A549 (cell line): ENCODE results near the gene CORO2B. TPM values are rescaled to one million over a fixed set of nuclear protein-coding genes. Genes with fewer than 3 reads are reported as not detected.
"Not testable (repeated sequence)": the region's sequence is repeated elsewhere in the genome, so short reads cannot be mapped to it uniquely, and the experiment has no call there.

ENCODE experiments used
- ATAC-seq, 2 experiments: fragments of 200-7000 bp in 1 of 2; fragments of >200 bp in 1 of 2; cut with Nextera tagmentation in 1 of 2; cut with Tn5 transposase in 1 of 2; 3 replicates each; pipeline versions ENCODE4 v1.8.0 to v1.9.1; 2018 to 2020; ENCODE audit warnings: mild to moderate bottlenecking in 1 of 2, moderate library complexity in 1 of 2
- CTCF ChIA-PET: fragments of 300-600 bp; sonication (Branson Sonifier 250); formaldehyde crosslinking; extraction: SDS; loops from one replicate; lab custom pipeline; 2021; ENCODE audit warnings: antibody characterized with exemption, inconsistent platforms; lab: Yijun Ruan, JAX
- POLR2A ChIA-PET: fragments of 350-600 bp; formaldehyde crosslinking; extraction: SDS; loops from one replicate; lab custom pipeline; 2021; ENCODE audit warnings: antibody characterized with exemption, inconsistent platforms; lab: Yijun Ruan, JAX
- DNase-seq, 2 experiments: peaks; one replicate each; pipeline versions ENCODE4 v3.0.0 to v3.0.0-alpha.2; 2011 to 2016; ENCODE audit warnings: low read depth in 1 of 2, low spot score in 1 of 2
- FAIRE-seq: peaks from 2 replicates; lab custom pipeline; 2011; peaks lifted over from hg19 to GRCh38; lab: Jason Lieb, UNC
- H3K27ac ChIP-seq, 2 experiments: fragments of >200 bp; sonication (Bioruptor Twin); formaldehyde crosslinking; 3 replicates each; pipeline ENCODE4 v1.5.1; 2016 to 2017
- H3K4me1 ChIP-seq: fragments of >200 bp; sonication (Bioruptor Twin); formaldehyde crosslinking; 3 replicates; pipeline ENCODE4 v1.6.1; 2016
- H3K4me2 ChIP-seq: fragments of >200 bp; sonication (Bioruptor Twin); formaldehyde crosslinking; 3 replicates; pipeline ENCODE4 v1.6.1; 2016
- H3K4me3 ChIP-seq: fragments of >200 bp; sonication (Bioruptor Twin); formaldehyde crosslinking; 3 replicates; pipeline ENCODE4 v1.5.1; 2016
- H3K9me3 ChIP-seq: fragments of >200 bp; sonication (Bioruptor Twin); formaldehyde crosslinking; 3 replicates; pipeline ENCODE4 v1.6.1; 2016
- ATOH8 ChIP-seq: fragments of 250-450 bp; sonication (Bioruptor Pico); IDR thresholded peaks from 2 replicates; pipeline ENCODE4 v1.5.0; 2020; ENCODE audit warnings: low read depth, mild to moderate bottlenecking, moderate library complexity
- CEBPB ChIP-seq, 2 experiments: fragments of >200 bp in 1 of 2; sonication (Bioruptor Twin) in 1 of 2; formaldehyde crosslinking in 1 of 2; IDR thresholded peaks; 2 replicates each; pipeline ENCODE4 v1.6.1; 2012 to 2016
- EHMT2 ChIP-seq: fragments of 200-600 bp; sonication (generic); IDR thresholded peaks from 2 replicates; pipeline ENCODE4 v1.6.1; 2016; ENCODE audit warnings: antibody characterized with exemption, low read depth, mild to moderate bottlenecking, moderate library complexity
- ELK1 ChIP-seq: fragments of 150-350 bp; IDR thresholded peaks from 2 replicates; pipeline ENCODE4 v1.6.1; 2014; ENCODE audit warnings: low read depth, mild to moderate bottlenecking, low read length
- EP300 ChIP-seq, 2 experiments: fragments of >200 bp; sonication (Bioruptor Twin); formaldehyde crosslinking; IDR thresholded peaks; 2 replicates in 1 of 2; 3 replicates in 1 of 2; pipeline ENCODE4 v1.6.1; 2016 to 2017
- HOXB5 ChIP-seq: fragments of 250-450 bp; sonication (Bioruptor Pico); IDR thresholded peaks from 2 replicates; pipeline ENCODE4 v1.5.0; 2020; ENCODE audit warnings: mild to moderate bottlenecking, moderate library complexity
- JUN ChIP-seq, 2 experiments: fragments of >200 bp; sonication (Bioruptor Twin); formaldehyde crosslinking; IDR thresholded peaks; 2 replicates in 1 of 2; 3 replicates in 1 of 2; pipeline ENCODE4 v1.6.1; 2016 to 2017
- JUNB ChIP-seq: fragments of >200 bp; sonication (Bioruptor Twin); formaldehyde crosslinking; IDR thresholded peaks from 2 replicates; pipeline ENCODE4 v1.6.1; 2016
- MAZ ChIP-seq: fragments of 150-350 bp; IDR thresholded peaks from 2 replicates; pipeline ENCODE4 v1.6.1; 2014; ENCODE audit warnings: antibody characterized with exemption, low read depth, low read length, borderline replicate concordance
- NPAS2 ChIP-seq: fragments of 250-450 bp; sonication (Bioruptor Pico); IDR thresholded peaks from 2 replicates; pipeline ENCODE4 v1.8.0; 2022; ENCODE audit warnings: mild to moderate bottlenecking, moderate library complexity, borderline replicate concordance
- NR3C1 ChIP-seq: fragments of >200 bp; sonication (Bioruptor Twin); formaldehyde crosslinking; IDR thresholded peaks from 3 replicates; pipeline ENCODE4 v1.6.1; 2017
- POLR2A ChIP-seq: IDR thresholded peaks from 2 replicates; pipeline ENCODE4 v1.6.1; 2012; ENCODE audit warnings: mild to moderate bottlenecking, low read length
- POLR2AphosphoS2 ChIP-seq: conservative IDR thresholded peaks from 2 replicates; pipeline ENCODE4 v1.6.1; 2012; ENCODE audit warnings: low read length, improper control_type of control experiment, inconsistent platforms
- RARB ChIP-seq: fragments of 250-450 bp; sonication (Bioruptor Pico); IDR thresholded peaks from 2 replicates; pipeline ENCODE4 v1.8.0; 2021; ENCODE audit warnings: mild to moderate bottlenecking, moderate library complexity
- RCOR1 ChIP-seq: fragments of 150-350 bp; IDR thresholded peaks from 2 replicates; pipeline ENCODE4 v1.6.1; 2014; ENCODE audit warnings: antibody characterized with exemption, low read length, low read depth
- RNF2 ChIP-seq: fragments of 200-600 bp; sonication (generic); IDR thresholded peaks from 2 replicates; pipeline ENCODE4 v1.6.1; 2016; ENCODE audit warnings: low read depth, mild to moderate bottlenecking, antibody characterized with exemption, moderate library complexity, borderline replicate concordance
- SMC3 ChIP-seq: fragments of >200 bp; sonication (Bioruptor Twin); formaldehyde crosslinking; IDR thresholded peaks from 3 replicates; pipeline ENCODE4 v1.6.1; 2018; ENCODE audit warnings: inconsistent platforms
- TP53 ChIP-seq: fragments of 250-450 bp; sonication (Bioruptor Pico); IDR thresholded peaks from 2 replicates; pipeline ENCODE4 v1.5.0; 2021; ENCODE audit warnings: mild to moderate bottlenecking, moderate library complexity
- ZFP36 ChIP-seq: fragments of 450-650 bp; IDR thresholded peaks from 2 replicates; pipeline ENCODE4 v1.6.1; 2014; ENCODE audit warnings: borderline replicate concordance; ENCODE audit not compliant: partially characterized antibody
- ZSCAN20 ChIP-seq: fragments of 250-450 bp; sonication (Bioruptor Pico); IDR thresholded peaks from 2 replicates; pipeline ENCODE4 v1.8.0; 2022; ENCODE audit warnings: mild to moderate bottlenecking, moderate library complexity
- WGBS: methylation state at CpG from one replicate; pipeline ENCODE4 v1.1.6; 2017; ENCODE audit errors: missing lambda C conversion rate; 5-methylcytosine and 5-hydroxymethylcytosine counted together
- polyA plus RNA-seq, 4 experiments: library from polyadenylated mRNA; depleted of rRNA in 3 of 4; stranded (reverse); fragments of >200 nt; fragmentation: RNase III in 1 of 4; extraction: RNeasy Plus Mini Kit Qiagen cat#74134 plus additional on column Dnase treatment in 1 of 4; gene quantifications; 2 replicates in 3 of 4; 3 replicates in 1 of 4; pipeline ENCODE4 v1.2.3, GENCODE V29; 2011 to 2017
- TF ChIP-seq, protein P1 (sequence below): IDR thresholded peaks from 2 replicates; pipeline ENCODE4 v1.6.1; 2012; ENCODE audit warnings: low read depth, borderline replicate concordance
- TF ChIP-seq, protein P2 (sequence below): fragments of 450-650 bp; IDR thresholded peaks from 2 replicates; pipeline ENCODE4 v1.6.1; 2014; ENCODE audit warnings: antibody characterized with exemption
- TF ChIP-seq, protein P3 (sequence below): IDR thresholded peaks from 2 replicates; pipeline ENCODE4 v1.6.1; 2012

CORO2B gene
- polyA plus RNA-seq, 2 of the 4 experiments (the other 2 are of a cell fraction): 2.0 to 2.3 TPM

GRCh38 chr15:68603216-68603595, 24.4 kb downstream of the CORO2B start:
- FAIRE-seq (no peak), ATAC-seq (no peak), DNase-seq (no peak)
- H3K4me3 ChIP-seq: no peak overlapping the region
- whole genome bisulfite sequencing: 68% methylated on average over 5 of the region's 5 CpGs
- no peak for TF ChIP-seq HOXB5 (CRISPR knock-in tag)
- TF ChIP-seq, protein P1, sequence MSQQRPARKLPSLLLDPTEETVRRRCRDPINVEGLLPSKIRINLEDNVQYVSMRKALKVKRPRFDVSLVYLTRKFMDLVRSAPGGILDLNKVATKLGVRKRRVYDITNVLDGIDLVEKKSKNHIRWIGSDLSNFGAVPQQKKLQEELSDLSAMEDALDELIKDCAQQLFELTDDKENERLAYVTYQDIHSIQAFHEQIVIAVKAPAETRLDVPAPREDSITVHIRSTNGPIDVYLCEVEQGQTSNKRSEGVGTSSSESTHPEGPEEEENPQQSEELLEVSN: no peak
- no peak for TF ChIP-seq ATOH8 (CRISPR knock-in tag)
- TF ChIP-seq CEBPB (IDR thresholded peaks at IDR 0.05): no peak
- no peak for TF ChIP-seq RNF2
- no peak for TF ChIP-seq ZFP36
- no peak for TF ChIP-seq ZSCAN20 (CRISPR knock-in tag)
- TF ChIP-seq POLR2A: no peak
- TF ChIP-seq POLR2AphosphoS2: no peak
- TF ChIP-seq JUNB: no peak
- no peak for TF ChIP-seq MAZ
- TF ChIP-seq EHMT2: no peak
- TF ChIP-seq ELK1: no peak
- TF ChIP-seq RCOR1: no peak
- no peak for TF ChIP-seq NR3C1
- TF ChIP-seq, protein P2, sequence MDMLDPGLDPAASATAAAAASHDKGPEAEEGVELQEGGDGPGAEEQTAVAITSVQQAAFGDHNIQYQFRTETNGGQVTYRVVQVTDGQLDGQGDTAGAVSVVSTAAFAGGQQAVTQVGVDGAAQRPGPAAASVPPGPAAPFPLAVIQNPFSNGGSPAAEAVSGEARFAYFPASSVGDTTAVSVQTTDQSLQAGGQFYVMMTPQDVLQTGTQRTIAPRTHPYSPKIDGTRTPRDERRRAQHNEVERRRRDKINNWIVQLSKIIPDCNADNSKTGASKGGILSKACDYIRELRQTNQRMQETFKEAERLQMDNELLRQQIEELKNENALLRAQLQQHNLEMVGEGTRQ: no peak
- TF ChIP-seq JUN (IDR thresholded peaks at IDR 0.05): no peak
- TF ChIP-seq RARB (CRISPR knock-in tag): no peak
- TF ChIP-seq SMC3: no peak
- TF ChIP-seq, protein P3, sequence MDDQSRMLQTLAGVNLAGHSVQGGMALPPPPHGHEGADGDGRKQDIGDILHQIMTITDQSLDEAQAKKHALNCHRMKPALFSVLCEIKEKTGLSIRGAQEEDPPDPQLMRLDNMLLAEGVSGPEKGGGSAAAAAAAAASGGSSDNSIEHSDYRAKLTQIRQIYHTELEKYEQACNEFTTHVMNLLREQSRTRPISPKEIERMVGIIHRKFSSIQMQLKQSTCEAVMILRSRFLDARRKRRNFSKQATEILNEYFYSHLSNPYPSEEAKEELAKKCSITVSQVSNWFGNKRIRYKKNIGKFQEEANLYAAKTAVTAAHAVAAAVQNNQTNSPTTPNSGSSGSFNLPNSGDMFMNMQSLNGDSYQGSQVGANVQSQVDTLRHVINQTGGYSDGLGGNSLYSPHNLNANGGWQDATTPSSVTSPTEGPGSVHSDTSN: no peak
- no peak overlapping the region for H3K4me2 ChIP-seq
- no peak overlapping the region for H3K27ac ChIP-seq
- CTCF ChIA-PET: interaction anchor here (2.8 kb wide), 1 partner anchor 48 kb away, joined by 10 read pairs; no protein-coding TSS in a partner anchor
- POLR2A ChIA-PET: no interaction called here
- H3K4me1 ChIP-seq: no peaks in the 10 kb centered on the region
- 0 out of 3 replicates have a peak, but pooled peaks cover 2% of the 10 kb centered on the region for H3K9me3 ChIP-seq

GRCh38 chr15:68603951-68604350, 25.2 kb downstream of the CORO2B start:
- DNase-seq: no peak
- no peak for FAIRE-seq
- H3K4me1 ChIP-seq: no peaks in the 10 kb centered on the region
- ATAC-seq: no peak
- H3K4me3 ChIP-seq: no peak overlapping the region
- no peak overlapping the region for H3K4me2 ChIP-seq
- TF ChIP-seq EP300 (IDR thresholded peaks at IDR 0.05) (no peak), NPAS2 (no peak), TP53 (CRISPR knock-in tag) (no peak)
- H3K9me3 ChIP-seq: 0 out of 3 replicates have a peak, but pooled peaks cover 2% of the 10 kb centered on the region
- ChIA-PET CTCF (interaction anchor here (2.8 kb wide), 1 partner anchor 47 kb away, joined by 10 read pairs; no protein-coding TSS in a partner anchor), POLR2A (no interaction called here)
- no peak overlapping the region for H3K27ac ChIP-seq
- 85% methylated on average over 9 of the region's 9 CpGs for WGBS

DNA sequence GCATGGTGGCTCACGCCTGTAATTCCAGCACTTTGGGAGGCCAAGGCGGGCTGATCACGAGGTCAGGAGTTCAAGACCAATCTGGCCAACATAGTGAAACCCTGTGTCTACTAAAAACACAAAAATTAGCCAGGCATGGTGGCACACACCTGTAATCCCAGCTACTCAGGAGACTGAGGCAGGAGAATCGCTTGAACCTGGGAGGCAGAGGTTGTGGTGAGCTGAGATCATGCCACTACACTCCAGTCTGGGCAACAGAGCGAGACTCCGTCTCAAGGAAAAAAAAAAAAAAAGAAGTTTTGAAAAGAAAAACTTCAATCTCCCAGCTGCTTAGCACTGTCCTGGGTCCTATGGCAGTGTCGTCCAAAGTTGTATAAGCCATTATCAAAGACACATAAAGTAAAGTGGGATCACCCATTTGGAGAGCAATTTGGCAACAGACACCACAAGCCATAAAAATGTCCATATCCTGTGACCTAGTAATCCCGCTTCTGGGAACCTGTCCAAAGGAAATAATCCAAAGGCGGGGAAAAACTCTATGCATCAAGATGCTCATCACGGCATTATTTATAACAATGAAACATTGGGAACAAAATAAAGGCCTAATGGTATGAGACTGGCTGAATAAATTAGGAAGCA, 26.2 kb downstream of the CORO2B start:
- POLR2A ChIA-PET, H3K4me1 ChIP-seq, H3K27ac ChIP-seq, DNase-seq, H3K9me3 ChIP-seq, H3K4me3 ChIP-seq, H3K4me2 ChIP-seq, FAIRE-seq, ATAC-seq: not testable (repeated sequence)
- CTCF ChIA-PET: interaction anchor here (0.6 to 2.9 kb wide), 4 partner anchors 45 to 299 kb away, joined by 3 to 10 read pairs (median 6); no protein-coding TSS in a partner anchor
- WGBS: 76% methylated on average over 10 of the region's 10 CpGs
